ENCODE measurements around the gene ANKRD12. TPM values are rescaled to one million over a fixed set of nuclear protein-coding genes. Genes with fewer than 3 reads are reported as not detected.
A peak's percentile ranks its signal among the peaks of the same experiment; 100 is the strongest.
"Not testable (repeated sequence)": the region's sequence is repeated elsewhere in the genome, so short reads cannot be mapped to it uniquely, and the experiment has no call there.

ANKRD12 gene
- polyA plus RNA-seq, 1 experiment: 10.4 TPM

DNA sequence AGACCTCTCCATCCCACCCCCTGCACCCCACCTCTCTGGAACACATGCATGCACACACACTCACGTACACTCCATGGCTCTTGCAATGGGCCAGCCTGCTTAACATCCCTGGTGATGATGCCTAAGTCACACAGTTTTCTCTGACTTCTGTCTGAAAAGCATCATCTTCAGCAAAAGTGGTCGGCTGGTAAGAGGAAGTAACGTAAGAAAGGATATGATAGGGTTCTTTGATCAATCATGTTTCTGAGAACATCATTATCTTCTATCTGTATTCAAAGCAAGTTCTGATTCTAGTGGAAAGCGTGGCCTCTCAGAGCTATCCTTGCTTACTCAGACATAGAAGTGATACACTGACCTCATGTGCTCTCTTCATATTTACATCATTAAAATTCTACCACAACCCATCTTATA lies 45.5 kb upstream of the ANKRD12 start:
- no peak for DNase-seq (ENCODE audit: low read depth, low spot score)
- Histone ChIP-seq H3K4me3 (ENCODE audit: low read depth, low read length) (no peak overlapping the region), H3K27me3 (ENCODE audit: control insufficient read depth, insufficient read depth, low read length) (no peaks in the 10 kb centered on the region), H3K27ac (ENCODE audit: low read depth, low read length) (no peak overlapping the region), H3K9me3 (ENCODE audit: control insufficient read depth, insufficient read depth, low read length) (no peaks in the 10 kb centered on the region)
- CTCF ChIA-PET: no interaction called here
- POLR2A ChIA-PET: no interaction called here
- TF ChIP-seq, protein P1, sequence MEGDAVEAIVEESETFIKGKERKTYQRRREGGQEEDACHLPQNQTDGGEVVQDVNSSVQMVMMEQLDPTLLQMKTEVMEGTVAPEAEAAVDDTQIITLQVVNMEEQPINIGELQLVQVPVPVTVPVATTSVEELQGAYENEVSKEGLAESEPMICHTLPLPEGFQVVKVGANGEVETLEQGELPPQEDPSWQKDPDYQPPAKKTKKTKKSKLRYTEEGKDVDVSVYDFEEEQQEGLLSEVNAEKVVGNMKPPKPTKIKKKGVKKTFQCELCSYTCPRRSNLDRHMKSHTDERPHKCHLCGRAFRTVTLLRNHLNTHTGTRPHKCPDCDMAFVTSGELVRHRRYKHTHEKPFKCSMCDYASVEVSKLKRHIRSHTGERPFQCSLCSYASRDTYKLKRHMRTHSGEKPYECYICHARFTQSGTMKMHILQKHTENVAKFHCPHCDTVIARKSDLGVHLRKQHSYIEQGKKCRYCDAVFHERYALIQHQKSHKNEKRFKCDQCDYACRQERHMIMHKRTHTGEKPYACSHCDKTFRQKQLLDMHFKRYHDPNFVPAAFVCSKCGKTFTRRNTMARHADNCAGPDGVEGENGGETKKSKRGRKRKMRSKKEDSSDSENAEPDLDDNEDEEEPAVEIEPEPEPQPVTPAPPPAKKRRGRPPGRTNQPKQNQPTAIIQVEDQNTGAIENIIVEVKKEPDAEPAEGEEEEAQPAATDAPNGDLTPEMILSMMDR (IDR thresholded peaks at IDR 0.05; ENCODE audit: low read depth, low read length): no peak

DNA sequence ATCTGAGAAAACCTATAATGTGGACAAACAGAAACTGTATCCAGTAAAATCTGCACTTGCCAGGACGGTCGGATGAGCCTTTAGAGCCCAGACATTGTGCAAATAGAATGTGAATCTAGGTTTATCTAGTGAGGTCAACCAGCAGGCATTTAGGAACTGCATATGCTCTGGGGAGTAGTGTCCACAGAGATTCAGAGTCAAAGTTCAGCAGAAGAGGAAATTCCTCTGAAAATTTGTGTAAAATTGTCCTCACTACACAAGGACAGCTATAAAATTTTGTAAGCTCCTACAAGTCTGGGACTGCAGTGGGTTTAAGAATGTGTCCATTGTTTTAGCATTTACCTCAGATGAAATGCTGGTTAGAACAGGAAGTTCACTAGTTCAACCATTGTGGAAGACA lies 43.9 kb upstream of the ANKRD12 start:
- Histone ChIP-seq H3K27me3 (ENCODE audit: control insufficient read depth, insufficient read depth, low read length) (no peaks in the 10 kb centered on the region), H3K27ac (ENCODE audit: low read depth, low read length) (no peak overlapping the region), H3K9me3 (ENCODE audit: control insufficient read depth, insufficient read depth, low read length) (no peaks in the 10 kb centered on the region), H3K4me3 (ENCODE audit: low read depth, low read length) (no peak overlapping the region)
- TF ChIP-seq, protein P1 (IDR thresholded peaks at IDR 0.05; ENCODE audit: low read depth, low read length): no peak
- CTCF ChIA-PET: no interaction called here
- POLR2A ChIA-PET: no interaction called here
- DNase-seq (ENCODE audit: low read depth, low spot score): no peak

DNA sequence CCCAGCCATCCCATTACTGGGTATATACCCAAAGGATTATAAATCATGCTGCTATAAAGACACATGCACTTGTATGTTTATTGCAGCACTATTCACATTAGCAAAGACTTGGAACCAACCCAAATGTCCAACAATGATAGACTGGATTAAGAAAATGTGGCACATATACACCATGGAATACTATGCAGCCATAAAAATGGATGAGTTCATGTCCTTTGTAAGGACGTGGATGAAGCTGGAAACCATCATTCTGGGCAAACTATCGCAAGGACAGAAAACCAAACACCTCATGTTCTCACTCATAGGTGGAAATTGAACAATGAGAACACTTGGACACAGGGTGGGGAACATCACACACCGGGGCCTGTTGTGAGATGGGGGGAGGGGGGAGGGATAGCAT lies 43.5 kb upstream of the ANKRD12 start:
- H3K9me3 ChIP-seq (ENCODE audit: control insufficient read depth, insufficient read depth, low read length): not testable (repeated sequence)

DNA sequence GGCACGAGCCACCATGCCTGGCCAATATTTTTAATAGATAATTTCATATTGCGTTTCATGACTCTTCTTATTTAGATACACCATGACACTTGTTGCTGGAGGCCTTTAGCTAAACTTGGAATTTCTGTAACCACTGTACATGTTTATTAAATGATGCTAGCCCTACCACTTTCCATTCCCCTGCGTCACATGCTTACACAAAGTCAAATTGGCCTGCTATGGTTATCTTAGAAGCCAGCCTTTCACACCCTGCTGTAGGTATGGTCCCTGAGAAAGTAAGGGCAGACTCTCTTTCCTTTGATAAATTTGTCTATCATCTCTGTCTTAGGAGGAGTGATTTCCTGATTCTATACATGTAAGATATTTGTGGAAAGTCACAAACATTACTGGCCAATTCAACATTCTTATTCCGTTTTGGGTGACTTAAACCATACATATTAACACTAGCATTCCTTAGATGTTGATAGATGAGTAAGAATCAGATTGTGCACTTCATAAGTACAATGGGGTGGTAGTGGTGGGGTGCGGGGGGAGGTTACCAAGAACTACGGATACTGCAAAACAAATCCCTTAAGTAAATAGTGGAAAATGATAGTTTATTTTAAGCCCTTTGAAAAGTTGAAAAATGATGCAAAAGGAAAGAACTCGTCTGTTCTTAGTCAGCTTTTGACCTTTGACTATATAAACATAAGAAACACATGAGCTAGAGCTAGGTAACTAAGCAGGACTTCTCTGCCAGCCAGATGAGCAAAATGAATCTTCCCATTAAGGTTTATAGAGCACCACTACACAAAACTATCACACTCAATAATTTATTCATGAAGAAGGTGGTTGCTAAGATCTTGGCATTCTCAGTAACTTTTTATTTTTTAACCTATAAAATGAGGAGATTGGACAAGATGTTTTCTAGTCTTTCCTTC lies 42.0 kb upstream of the ANKRD12 start:
- CTCF ChIA-PET: interaction anchor here (0.6 to 1.9 kb wide), 2 partner anchors 16 to 21 kb away, joined by 4 to 5 read pairs; no protein-coding TSS in a partner anchor
- H3K9me3 ChIP-seq (ENCODE audit: control insufficient read depth, insufficient read depth, low read length): no peaks in the 10 kb centered on the region
- H3K27me3 ChIP-seq (ENCODE audit: control insufficient read depth, insufficient read depth, low read length): no peaks in the 10 kb centered on the region
- TF ChIP-seq, protein P1 (IDR thresholded peaks at IDR 0.05; ENCODE audit: low read depth, low read length): no peak
- peak overlapping the region; percentile 90 for H3K27ac ChIP-seq (ENCODE audit: low read depth, low read length)
- peak; percentile 79 for DNase-seq (ENCODE audit: low read depth, low spot score)
- POLR2A ChIA-PET: interaction anchor here (0.8 to 1.6 kb wide), 4 partner anchors 11 to 146 kb away, joined by 3 to 7 read pairs (median 4); no protein-coding TSS in a partner anchor
- no peak overlapping the region for H3K4me3 ChIP-seq (ENCODE audit: low read depth, low read length)

More for the DNA sequence above, 43.5 kb upstream of the ANKRD12 start:
- H3K4me3 ChIP-seq (ENCODE audit: low read depth, low read length); POLR2A ChIA-PET; DNase-seq (ENCODE audit: low read depth, low spot score); H3K27ac ChIP-seq (ENCODE audit: low read depth, low read length); H3K27me3 ChIP-seq (ENCODE audit: control insufficient read depth, insufficient read depth, low read length): not testable (repeated sequence)
- CTCF ChIA-PET: interaction anchor here (0.6 to 1.9 kb wide), 2 partner anchors 11 to 19 kb away, joined by 3 to 5 read pairs; no protein-coding TSS in a partner anchor

DNA sequence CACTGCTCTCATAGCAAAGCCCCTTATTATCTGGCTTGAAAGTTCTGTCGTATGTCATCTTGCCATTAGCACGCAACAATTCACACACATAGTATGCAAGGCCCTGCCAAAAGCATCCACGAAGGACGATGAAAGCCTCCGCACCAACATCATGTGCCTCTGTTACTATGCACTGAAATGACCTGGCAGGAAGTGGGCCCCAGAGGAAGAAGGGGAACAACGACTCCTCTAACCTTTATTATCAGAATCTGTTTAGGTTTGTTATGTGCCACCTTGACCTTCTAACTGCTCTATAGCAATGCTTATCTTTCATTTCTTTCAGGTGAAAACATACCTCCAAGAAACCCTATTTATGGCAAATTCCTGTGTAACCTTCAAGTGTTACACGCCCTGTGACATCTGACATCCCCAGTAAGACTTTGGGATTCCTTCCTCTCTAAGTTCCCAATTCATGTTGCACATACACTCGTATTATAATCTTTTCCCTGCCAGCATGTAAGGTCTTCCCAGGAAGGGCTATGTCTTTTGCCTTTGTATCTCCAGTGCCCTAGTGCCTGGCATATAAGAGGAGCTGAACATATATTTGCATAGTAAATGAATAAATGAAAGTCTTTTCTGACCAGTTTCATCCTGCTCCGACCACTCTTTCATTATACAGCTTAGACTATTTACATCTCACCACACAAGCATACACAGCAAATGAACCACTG lies 41.1 kb upstream of the ANKRD12 start:
- Histone ChIP-seq H3K9me3 (ENCODE audit: control insufficient read depth, insufficient read depth, low read length) (no peaks in the 10 kb centered on the region), H3K27ac (ENCODE audit: low read depth, low read length) (peak overlapping the region; percentile 90), H3K27me3 (ENCODE audit: control insufficient read depth, insufficient read depth, low read length) (no peaks in the 10 kb centered on the region), H3K4me3 (ENCODE audit: low read depth, low read length) (no peak overlapping the region)
- peak; percentile 37 for DNase-seq (ENCODE audit: low read depth, low spot score)
- POLR2A ChIA-PET: interaction anchor here (0.8 to 1.6 kb wide), 3 partner anchors 12 to 41 kb away, joined by 3 to 6 read pairs (median 3); partner anchors contain the start of gene ANKRD12
- TF ChIP-seq, protein P1 (IDR thresholded peaks at IDR 0.05; ENCODE audit: low read depth, low read length): no peak
- CTCF ChIA-PET: interaction anchor here (0.5 kb wide), 1 partner anchor 18 kb away, joined by 6 read pairs; no protein-coding TSS in a partner anchor
